Measurements from ENCODE around the gene FAM98B. TPM values are rescaled to one million over a fixed set of nuclear protein-coding genes. Genes with fewer than 3 reads are reported as not detected.

Gene FAM98B
- polyA plus RNA-seq, 1 of the 3 experiments (the other 2 are of a cell fraction), result 5.7 TPM

DNA sequence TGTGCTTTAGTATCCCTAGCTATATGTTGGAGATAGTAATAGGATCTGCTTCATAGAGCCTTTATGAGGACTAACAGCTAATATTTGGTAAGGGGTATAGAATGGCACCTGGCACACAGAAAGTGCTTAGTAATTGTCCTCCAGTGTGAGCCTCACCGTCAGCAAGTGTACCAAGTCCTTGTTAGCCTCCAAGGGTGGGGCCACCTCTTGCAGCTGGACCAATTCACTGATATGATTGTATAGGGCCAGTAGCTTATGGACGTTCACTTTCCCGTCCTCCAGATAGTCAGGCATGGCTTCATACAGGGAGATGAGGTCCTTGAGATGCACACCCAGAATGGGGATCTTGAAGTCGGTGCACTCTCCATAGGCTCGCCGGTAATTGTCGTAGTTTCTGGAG, 53.6 kb downstream of the FAM98B start:
- 96% methylated on average over 7 of the region's 7 CpGs for WGBS (ENCODE audit: low lambda C conversion rate)
- CTCF ChIA-PET, result interaction anchor here (0.8 to 1.3 kb wide), 3 partner anchors 41 to 192 kb away, joined by 3 to 4 read pairs (median 3); partner anchors contain the start of gene RASGRP1

DNA sequence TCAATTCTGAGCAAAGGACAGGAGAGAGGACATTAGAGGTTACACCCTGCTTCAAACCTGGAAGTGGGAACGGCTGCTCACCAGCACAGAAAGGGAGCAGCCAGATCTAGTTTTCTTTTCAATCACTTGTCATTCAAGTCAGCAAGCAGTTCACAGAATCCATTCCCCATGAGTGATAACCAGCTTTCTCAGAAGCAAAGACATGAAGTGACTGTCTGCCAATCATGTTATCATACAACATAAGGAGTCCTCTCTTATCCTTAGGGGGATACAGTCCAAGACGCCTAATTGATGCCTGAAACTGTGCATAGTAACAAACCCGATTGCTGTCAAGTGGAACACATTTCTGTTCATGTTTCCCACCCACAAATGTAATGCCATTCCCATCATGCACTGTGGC, 54.7 kb downstream of the FAM98B start:
- POLR2A ChIA-PET, result no interaction called here
- Histone ChIP-seq H2AFZ (ENCODE audit: low read depth) (no peak overlapping the region), H3K27me3 (ENCODE audit: insufficient read depth) (no peaks in the 10 kb centered on the region), H3K27ac (ENCODE audit: low read depth in 2 of 2, low read length in 1 of 2) (no peak overlapping the region), H4K20me1 (ENCODE audit: insufficient read depth) (no peaks in the 10 kb centered on the region), H3K9me2 (no peaks in the 10 kb centered on the region), H3K9ac (no peak overlapping the region), H3K4me3 (ENCODE audit: low read depth in 2 of 2, low read length in 1 of 2) (no peak overlapping the region), H3F3A (replicated peaks; ENCODE audit: insufficient read depth) (no peaks in the 10 kb centered on the region), H3K4me2 (no peak overlapping the region), H3K4me1 (ENCODE audit: control insufficient read depth in 1 of 2, insufficient read depth in 2 of 2, low read depth in 1 of 2, low read length in 1 of 2) (peaks cover 0 to 5% of the 10 kb centered on the region in 2 experiments; a peak in 1 of 4 replicates), H3K9me3 (no peaks in the 10 kb centered on the region), H3K79me2 (ENCODE audit: insufficient read depth) (no peaks in the 10 kb centered on the region), H3K36me3 (replicated peaks in 1 of 2; ENCODE audit: control insufficient read depth in 1 of 2, insufficient read depth in 2 of 2, low read length in 1 of 2) (no peaks in the 10 kb centered on the region)
- CTCF ChIA-PET, result no interaction called here
- no peak for DNase-seq
- 88% methylated on average over 3 of the region's 3 CpGs for WGBS (ENCODE audit: low lambda C conversion rate)
- TF ChIP-seq, protein P1, sequence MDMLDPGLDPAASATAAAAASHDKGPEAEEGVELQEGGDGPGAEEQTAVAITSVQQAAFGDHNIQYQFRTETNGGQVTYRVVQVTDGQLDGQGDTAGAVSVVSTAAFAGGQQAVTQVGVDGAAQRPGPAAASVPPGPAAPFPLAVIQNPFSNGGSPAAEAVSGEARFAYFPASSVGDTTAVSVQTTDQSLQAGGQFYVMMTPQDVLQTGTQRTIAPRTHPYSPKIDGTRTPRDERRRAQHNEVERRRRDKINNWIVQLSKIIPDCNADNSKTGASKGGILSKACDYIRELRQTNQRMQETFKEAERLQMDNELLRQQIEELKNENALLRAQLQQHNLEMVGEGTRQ (IDR thresholded peaks at IDR 0.05; ENCODE audit: borderline replicate concordance, low read depth, low read length), result no peak
- TF ChIP-seq TAF1 (IDR thresholded peaks at IDR 0.05; ENCODE audit: borderline replicate concordance, low read depth, low read length) (no peak), TEAD4 (IDR thresholded peaks at IDR 0.05; ENCODE audit: borderline replicate concordance, insufficient read depth) (no peak), RXRA (IDR thresholded peaks at IDR 0.05; ENCODE audit: borderline replicate concordance, low read depth) (no peak), FOXM1 (IDR thresholded peaks at IDR 0.05; ENCODE audit: low read depth) (no peak), EP300 (IDR thresholded peaks at IDR 0.05; ENCODE audit: borderline replicate concordance in 1 of 2, low read depth in 1 of 2, low read length in 1 of 2) (no peak), NRF1 (IDR thresholded peaks at IDR 0.05; ENCODE audit: low read depth, low read length) (no peak)
- TF ChIP-seq, protein P2, sequence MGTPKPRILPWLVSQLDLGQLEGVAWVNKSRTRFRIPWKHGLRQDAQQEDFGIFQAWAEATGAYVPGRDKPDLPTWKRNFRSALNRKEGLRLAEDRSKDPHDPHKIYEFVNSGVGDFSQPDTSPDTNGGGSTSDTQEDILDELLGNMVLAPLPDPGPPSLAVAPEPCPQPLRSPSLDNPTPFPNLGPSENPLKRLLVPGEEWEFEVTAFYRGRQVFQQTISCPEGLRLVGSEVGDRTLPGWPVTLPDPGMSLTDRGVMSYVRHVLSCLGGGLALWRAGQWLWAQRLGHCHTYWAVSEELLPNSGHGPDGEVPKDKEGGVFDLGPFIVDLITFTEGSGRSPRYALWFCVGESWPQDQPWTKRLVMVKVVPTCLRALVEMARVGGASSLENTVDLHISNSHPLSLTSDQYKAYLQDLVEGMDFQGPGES (IDR thresholded peaks at IDR 0.05; ENCODE audit: low read depth, low read length), result no peak

More for the DNA sequence above, 53.6 kb downstream of the FAM98B start:
- no peak overlapping the region for H3K4me3 ChIP-seq (ENCODE audit: low read depth in 2 of 2, low read length in 1 of 2)
- H3K27ac ChIP-seq (ENCODE audit: low read depth in 2 of 2, low read length in 1 of 2), result no peak overlapping the region
- H3K9ac ChIP-seq, result no peak overlapping the region
- H4K20me1 ChIP-seq (ENCODE audit: insufficient read depth), result no peaks in the 10 kb centered on the region
- no peaks in the 10 kb centered on the region for H3F3A ChIP-seq (replicated peaks; ENCODE audit: insufficient read depth)
- H2AFZ ChIP-seq (ENCODE audit: low read depth), result no peak overlapping the region
- POLR2A ChIA-PET, result no interaction called here
- no peak for DNase-seq
- H3K79me2 ChIP-seq (ENCODE audit: insufficient read depth), result no peaks in the 10 kb centered on the region
- no peak overlapping the region for H3K4me2 ChIP-seq
- H3K9me3 ChIP-seq, result no peaks in the 10 kb centered on the region
- H3K9me2 ChIP-seq, result no peaks in the 10 kb centered on the region
- H3K4me1 ChIP-seq (ENCODE audit: control insufficient read depth in 1 of 2, insufficient read depth in 2 of 2, low read depth in 1 of 2, low read length in 1 of 2), result peaks cover 0 to under 1% of the 10 kb centered on the region in 2 experiments; a peak in 1 of 4 replicates
- TF ChIP-seq, protein P3, sequence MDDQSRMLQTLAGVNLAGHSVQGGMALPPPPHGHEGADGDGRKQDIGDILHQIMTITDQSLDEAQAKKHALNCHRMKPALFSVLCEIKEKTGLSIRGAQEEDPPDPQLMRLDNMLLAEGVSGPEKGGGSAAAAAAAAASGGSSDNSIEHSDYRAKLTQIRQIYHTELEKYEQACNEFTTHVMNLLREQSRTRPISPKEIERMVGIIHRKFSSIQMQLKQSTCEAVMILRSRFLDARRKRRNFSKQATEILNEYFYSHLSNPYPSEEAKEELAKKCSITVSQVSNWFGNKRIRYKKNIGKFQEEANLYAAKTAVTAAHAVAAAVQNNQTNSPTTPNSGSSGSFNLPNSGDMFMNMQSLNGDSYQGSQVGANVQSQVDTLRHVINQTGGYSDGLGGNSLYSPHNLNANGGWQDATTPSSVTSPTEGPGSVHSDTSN (IDR thresholded peaks at IDR 0.05), result no peak
- TF ChIP-seq, protein P4, sequence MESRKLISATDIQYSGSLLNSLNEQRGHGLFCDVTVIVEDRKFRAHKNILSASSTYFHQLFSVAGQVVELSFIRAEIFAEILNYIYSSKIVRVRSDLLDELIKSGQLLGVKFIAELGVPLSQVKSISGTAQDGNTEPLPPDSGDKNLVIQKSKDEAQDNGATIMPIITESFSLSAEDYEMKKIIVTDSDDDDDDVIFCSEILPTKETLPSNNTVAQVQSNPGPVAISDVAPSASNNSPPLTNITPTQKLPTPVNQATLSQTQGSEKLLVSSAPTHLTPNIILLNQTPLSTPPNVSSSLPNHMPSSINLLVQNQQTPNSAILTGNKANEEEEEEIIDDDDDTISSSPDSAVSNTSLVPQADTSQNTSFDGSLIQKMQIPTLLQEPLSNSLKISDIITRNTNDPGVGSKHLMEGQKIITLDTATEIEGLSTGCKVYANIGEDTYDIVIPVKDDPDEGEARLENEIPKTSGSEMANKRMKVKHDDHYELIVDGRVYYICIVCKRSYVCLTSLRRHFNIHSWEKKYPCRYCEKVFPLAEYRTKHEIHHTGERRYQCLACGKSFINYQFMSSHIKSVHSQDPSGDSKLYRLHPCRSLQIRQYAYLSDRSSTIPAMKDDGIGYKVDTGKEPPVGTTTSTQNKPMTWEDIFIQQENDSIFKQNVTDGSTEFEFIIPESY (IDR thresholded peaks at IDR 0.05; ENCODE audit: borderline replicate concordance, low read depth), result no peak
- TF ChIP-seq ELF1 (IDR thresholded peaks at IDR 0.05), result no peak
- TF ChIP-seq, protein P5, sequence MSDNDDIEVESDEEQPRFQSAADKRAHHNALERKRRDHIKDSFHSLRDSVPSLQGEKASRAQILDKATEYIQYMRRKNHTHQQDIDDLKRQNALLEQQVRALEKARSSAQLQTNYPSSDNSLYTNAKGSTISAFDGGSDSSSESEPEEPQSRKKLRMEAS (IDR thresholded peaks at IDR 0.05; ENCODE audit: low read depth), result no peak
- no peak for TF ChIP-seq FOSL2 (IDR thresholded peaks at IDR 0.05; ENCODE audit: borderline replicate concordance, low read depth)
- no peaks in the 10 kb centered on the region for H3K27me3 ChIP-seq (ENCODE audit: insufficient read depth)
- no peaks in the 10 kb centered on the region for H3K36me3 ChIP-seq (replicated peaks in 1 of 2; ENCODE audit: control insufficient read depth in 1 of 2, insufficient read depth in 2 of 2, low read length in 1 of 2)

All from SK-N-SH (cell line).